Neural progenitor cell (in vitro differentiated cells): ENCODE measurements around the gene FGF21. TPM values are rescaled to one million over a fixed set of nuclear protein-coding genes. Genes with fewer than 3 reads are reported as not detected.
A peak's percentile ranks its signal among the peaks of the same experiment; 100 is the strongest.

Experiments
- DNase-seq: peaks from one replicate; pipeline ENCODE4 v3.0.0-alpha.2; 2016; ENCODE audit warnings: low spot score
- H2AFZ ChIP-seq: fragments of 200-600 bp; sonication (generic); replicated peaks from 2 replicates; pipeline ENCODE4 v1.6.1; 2016; ENCODE audit warnings: antibody characterized with exemption
- H3F3A ChIP-seq: fragments of 200-600 bp; sonication (generic); 2 replicates; pipeline ENCODE4 v1.6.1; 2016; ENCODE audit warnings: antibody characterized with exemption, low read depth
- H3K27ac ChIP-seq: fragments of 200-600 bp; sonication (generic); 2 replicates; pipeline ENCODE4 v1.5.1; 2016; ENCODE audit warnings: mild to moderate bottlenecking
- H3K27me3 ChIP-seq: fragments of 200-600 bp; sonication (generic); 2 replicates; pipeline ENCODE4 v1.6.1; 2016; ENCODE audit warnings: mild to moderate bottlenecking, moderate library complexity
- H3K36me3 ChIP-seq: fragments of 200-600 bp; sonication (generic); 2 replicates; pipeline ENCODE4 v1.5.1; 2016
- H3K4me1 ChIP-seq: fragments of 200-600 bp; sonication (generic); 2 replicates; pipeline ENCODE4 v1.6.1; 2016; ENCODE audit warnings: mixed run types
- H3K4me2 ChIP-seq: fragments of 200-600 bp; sonication (generic); 2 replicates; pipeline ENCODE4 v1.6.1; 2016
- H3K4me3 ChIP-seq: fragments of 200-600 bp; sonication (generic); 2 replicates; pipeline ENCODE4 v1.5.1; 2016
- H3K79me2 ChIP-seq: fragments of 200-600 bp; sonication (generic); 2 replicates; pipeline ENCODE4 v1.6.1; 2016; ENCODE audit warnings: low read depth
- H3K9ac ChIP-seq: fragments of 200-600 bp; sonication (generic); 2 replicates; pipeline ENCODE4 v1.6.1; 2016
- H3K9me3 ChIP-seq: fragments of 200-600 bp; sonication (generic); 2 replicates; pipeline ENCODE4 v1.5.1; 2016; ENCODE audit warnings: low read depth
- H4K20me1 ChIP-seq: fragments of 200-600 bp; sonication (generic); 2 replicates; pipeline ENCODE4 v1.6.1; 2016; ENCODE audit warnings: low read depth
- H3K27ac Mint-ChIP-seq: 3 replicates; pipeline ENCODE4 v1.8.0; 2021; ENCODE audit warnings: mixed read lengths
- H3K27me3 Mint-ChIP-seq: 2 replicates; pipeline ENCODE4 v1.8.0; 2022; ENCODE audit warnings: low read depth, mild to moderate bottlenecking, inconsistent platforms, moderate library complexity, mixed read lengths; ENCODE audit not compliant: insufficient read depth
- H3K36me3 Mint-ChIP-seq: 3 replicates; pipeline ENCODE4 v1.8.0; 2021; ENCODE audit warnings: mixed read lengths
- H3K4me1 Mint-ChIP-seq: 3 replicates; pipeline ENCODE4 v1.8.0; 2021; ENCODE audit warnings: mixed read lengths
- H3K4me3 Mint-ChIP-seq: 3 replicates; pipeline ENCODE4 v1.8.0; 2021; ENCODE audit warnings: mild to moderate bottlenecking, moderate library complexity, mixed read lengths
- H3K9me3 Mint-ChIP-seq: 3 replicates; pipeline ENCODE4 v1.8.0; 2020; ENCODE audit warnings: mixed read lengths
- EZH2 ChIP-seq: fragments of 200-600 bp; sonication (generic); IDR thresholded peaks from 2 replicates; pipeline ENCODE4 v1.6.1; 2017; ENCODE audit warnings: antibody characterized with exemption, mild to moderate bottlenecking, moderate library complexity
- EZH2phosphoT487 ChIP-seq: fragments of 200-600 bp; sonication (generic); IDR thresholded peaks from 2 replicates; pipeline ENCODE4 v1.6.1; 2017; ENCODE audit warnings: antibody characterized with exemption
- total RNA-seq: library from RNA; depleted of rRNA; stranded (reverse); fragments of >200 nt; gene quantifications from 2 replicates; pipeline ENCODE4 v1.2.3, GENCODE V29; 2015; ENCODE audit warnings: low replicate concordance
- TF ChIP-seq, protein P1 (sequence below): fragments of 200-600 bp; sonication (generic); IDR thresholded peaks from 2 replicates; pipeline ENCODE4 v1.5.1; 2017; ENCODE audit warnings: antibody characterized with exemption, mild to moderate bottlenecking

Gene FGF21
- total RNA-seq, 1 donor from 2014 or later = not detected

DNA sequence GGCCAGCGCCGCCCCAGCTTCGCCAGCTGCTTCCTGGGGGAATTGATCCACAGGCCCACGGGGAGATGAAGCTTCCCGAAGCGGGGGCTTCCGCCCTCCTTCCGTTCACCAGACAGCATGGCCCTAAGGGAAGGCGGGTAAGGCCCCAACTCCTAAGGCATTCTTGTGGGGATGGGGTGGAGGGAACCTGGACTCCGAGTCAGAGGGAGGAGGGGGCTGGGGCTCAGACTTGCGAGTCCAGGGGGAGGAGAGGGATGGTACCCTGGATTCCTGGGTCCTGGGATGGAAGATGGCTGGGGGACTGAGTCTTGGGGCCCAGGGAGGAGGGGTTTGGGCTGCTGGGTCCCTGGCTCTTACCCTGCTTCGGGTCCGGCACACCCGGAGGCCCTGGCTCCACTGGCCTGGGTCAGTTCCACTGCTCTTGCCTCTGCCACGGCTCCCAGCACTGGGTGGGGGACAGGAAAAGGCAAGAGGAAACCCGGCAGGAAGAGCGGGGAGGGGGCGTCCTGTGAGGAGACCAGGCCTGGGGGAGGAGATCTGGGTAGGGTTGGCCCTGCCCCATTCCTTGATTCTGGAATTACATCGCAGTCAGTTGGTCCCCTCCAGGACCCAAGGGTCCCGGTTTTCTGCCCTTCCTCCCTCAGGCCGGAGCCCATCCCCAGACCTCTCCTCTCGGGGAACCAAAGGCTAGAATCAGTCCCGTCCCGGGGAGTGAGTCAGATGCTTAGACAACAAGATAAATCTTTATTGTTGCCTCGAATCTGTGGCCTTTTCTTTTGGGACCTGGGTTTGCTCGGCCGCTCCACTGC is 15.0 kb upstream of the FGF21 start, which contains the start of gene RASIP1:
TSS of gene RASIP1 (minus strand) at position 447 of the 809 bp plus-strand sequence. CDS start at position 119, 328 bp downstream.
- Histone ChIP-seq H4K20me1 (peaks cover 3% of the 10 kb centered on the region), H3K27ac (no peak within 1 kb of the TSS), H3K4me1 (peaks cover 17% of the 10 kb centered on the region), H3K79me2 (no peaks in the 10 kb centered on the region), H3K27me3 (peaks cover 27% of the 10 kb centered on the region), H3F3A (peaks cover 39% of the 10 kb centered on the region), H3K36me3 (no peaks in the 10 kb centered on the region), H3K9me3 (no peaks in the 10 kb centered on the region), H3K4me2 (peak within 1 kb of the TSS; percentile 99), H3K4me3 (peak within 1 kb of the TSS; percentile 70), H2AFZ (peak within 1 kb of the TSS; percentile 89), H3K9ac (no peak within 1 kb of the TSS)
- H3K27ac Mint-ChIP-seq = no peak within 1 kb of the TSS
- DNase-seq = peak; percentile 11
- peaks cover 2% of the 10 kb centered on the region for H3K9me3 Mint-ChIP-seq
- H3K36me3 Mint-ChIP-seq = no peaks in the 10 kb centered on the region
- peaks cover 26% of the 10 kb centered on the region for H3K4me1 Mint-ChIP-seq
- H3K4me3 Mint-ChIP-seq = peak within 1 kb of the TSS; percentile 76
- no peak for TF ChIP-seq EZH2
- TF ChIP-seq EZH2phosphoT487 = no peak
- TF ChIP-seq, protein P1, sequence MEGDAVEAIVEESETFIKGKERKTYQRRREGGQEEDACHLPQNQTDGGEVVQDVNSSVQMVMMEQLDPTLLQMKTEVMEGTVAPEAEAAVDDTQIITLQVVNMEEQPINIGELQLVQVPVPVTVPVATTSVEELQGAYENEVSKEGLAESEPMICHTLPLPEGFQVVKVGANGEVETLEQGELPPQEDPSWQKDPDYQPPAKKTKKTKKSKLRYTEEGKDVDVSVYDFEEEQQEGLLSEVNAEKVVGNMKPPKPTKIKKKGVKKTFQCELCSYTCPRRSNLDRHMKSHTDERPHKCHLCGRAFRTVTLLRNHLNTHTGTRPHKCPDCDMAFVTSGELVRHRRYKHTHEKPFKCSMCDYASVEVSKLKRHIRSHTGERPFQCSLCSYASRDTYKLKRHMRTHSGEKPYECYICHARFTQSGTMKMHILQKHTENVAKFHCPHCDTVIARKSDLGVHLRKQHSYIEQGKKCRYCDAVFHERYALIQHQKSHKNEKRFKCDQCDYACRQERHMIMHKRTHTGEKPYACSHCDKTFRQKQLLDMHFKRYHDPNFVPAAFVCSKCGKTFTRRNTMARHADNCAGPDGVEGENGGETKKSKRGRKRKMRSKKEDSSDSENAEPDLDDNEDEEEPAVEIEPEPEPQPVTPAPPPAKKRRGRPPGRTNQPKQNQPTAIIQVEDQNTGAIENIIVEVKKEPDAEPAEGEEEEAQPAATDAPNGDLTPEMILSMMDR = no peak
- peaks cover 15% of the 10 kb centered on the region for H3K27me3 Mint-ChIP-seq

GRCh38 chr19:48741129-48741999 is 14.0 kb upstream of the FGF21 start:
- H3K9ac ChIP-seq = no peak overlapping the region
- H3K4me1 Mint-ChIP-seq = peaks cover 29% of the 10 kb centered on the region
- H2AFZ ChIP-seq = peak overlapping the region; percentile 32
- TF ChIP-seq, protein P1 = no peak
- TF ChIP-seq EZH2 (no peak), EZH2phosphoT487 (no peak)
- H3K4me3 Mint-ChIP-seq = peak overlapping the region; percentile 46
- peaks cover 24% of the 10 kb centered on the region for H3K27me3 Mint-ChIP-seq
- H3K27me3 ChIP-seq = peaks cover 27% of the 10 kb centered on the region
- H4K20me1 ChIP-seq = peaks cover 3% of the 10 kb centered on the region
- H3K9me3 Mint-ChIP-seq = peaks cover 7% of the 10 kb centered on the region
- H3K4me3 ChIP-seq = no peak overlapping the region
- H3K36me3 Mint-ChIP-seq = peaks cover 4% of the 10 kb centered on the region
- peak; percentile 71 for DNase-seq
- no peaks in the 10 kb centered on the region for H3K9me3 ChIP-seq
- no peaks in the 10 kb centered on the region for H3K36me3 ChIP-seq
- H3K79me2 ChIP-seq = no peaks in the 10 kb centered on the region
- H3K27ac Mint-ChIP-seq = no peak overlapping the region
- H3F3A ChIP-seq = peaks cover 46% of the 10 kb centered on the region
- peaks cover 17% of the 10 kb centered on the region for H3K4me1 ChIP-seq
- no peak overlapping the region for H3K4me2 ChIP-seq
- H3K27ac ChIP-seq = no peak overlapping the region

DNA sequence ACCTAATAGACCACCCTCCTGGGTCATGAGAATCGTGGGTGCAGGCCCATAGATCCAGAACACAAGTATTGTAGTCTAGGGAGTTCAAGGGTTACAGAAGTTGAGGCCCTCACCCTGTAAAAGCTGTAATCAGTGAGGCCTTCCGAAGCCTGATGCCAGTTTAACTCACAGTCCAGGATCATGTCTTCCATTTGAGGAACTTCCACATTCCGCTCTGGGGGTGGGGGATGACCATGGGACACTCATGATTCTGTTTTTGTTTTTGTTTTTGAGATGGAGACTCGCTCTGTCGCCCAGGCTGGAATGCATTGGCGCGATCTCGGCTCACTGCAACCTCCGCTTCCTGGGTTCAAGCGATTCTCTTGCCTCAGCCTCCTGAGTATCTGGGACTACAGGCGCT is 13.2 kb upstream of the FGF21 start:
- Mint-ChIP-seq H3K4me3 (no peak overlapping the region), H3K4me1 (peaks cover 28% of the 10 kb centered on the region), H3K9me3 (peaks cover 7% of the 10 kb centered on the region), H3K36me3 (peaks cover 4% of the 10 kb centered on the region), H3K27me3 (peaks cover 24% of the 10 kb centered on the region), H3K27ac (no peak overlapping the region)
- H3K79me2 ChIP-seq = no peaks in the 10 kb centered on the region
- peaks cover 27% of the 10 kb centered on the region for H3K27me3 ChIP-seq
- no peak overlapping the region for H3K27ac ChIP-seq
- peaks cover 42% of the 10 kb centered on the region for H3F3A ChIP-seq
- no peak overlapping the region for H3K9ac ChIP-seq
- H2AFZ ChIP-seq = no peak overlapping the region
- H3K9me3 ChIP-seq = no peaks in the 10 kb centered on the region
- no peak for TF ChIP-seq EZH2phosphoT487
- TF ChIP-seq, protein P1 = no peak
- TF ChIP-seq EZH2 = no peak
- peaks cover 17% of the 10 kb centered on the region for H3K4me1 ChIP-seq
- DNase-seq = no peak
- H3K4me2 ChIP-seq = no peak overlapping the region
- peaks cover 3% of the 10 kb centered on the region for H4K20me1 ChIP-seq
- H3K36me3 ChIP-seq = no peaks in the 10 kb centered on the region
- no peak overlapping the region for H3K4me3 ChIP-seq
